DOHH2 (cell line): Measurements from ENCODE around the gene ARL15.

Source experiments
- H3F3A ChIP-seq: fragments of 200-600 bp; sonication (generic), shearing (Covaris generic); 2 replicates; pipeline ENCODE4 v1.6.0; 2016; ENCODE audit warnings: antibody characterized with exemption, mild to moderate bottlenecking; ENCODE audit not compliant: control insufficient read depth, insufficient read depth
- H3K27ac ChIP-seq: fragments of 200-600 bp; sonication (generic); 2 replicates; pipeline ENCODE4 v1.5.1; 2014; ENCODE audit warnings: low read depth, mild to moderate bottlenecking, low read length, moderate library complexity
- H3K27me3 ChIP-seq: fragments of 200-600 bp; sonication (generic); 2 replicates; pipeline ENCODE4 v1.6.1; 2014; ENCODE audit warnings: mild to moderate bottlenecking, low read length, mixed read lengths; ENCODE audit not compliant: control insufficient read depth
- H3K36me3 ChIP-seq: fragments of 200-600 bp; sonication (generic); 2 replicates; pipeline ENCODE4 v1.6.1; 2014; ENCODE audit warnings: mild to moderate bottlenecking, low read length, moderate library complexity, mixed read lengths; ENCODE audit not compliant: control insufficient read depth
- H3K4me1 ChIP-seq: fragments of 200-600 bp; sonication (generic); 2 replicates; pipeline ENCODE4 v1.6.1; 2014; ENCODE audit warnings: mild to moderate bottlenecking, low read length, mixed read lengths; ENCODE audit not compliant: control insufficient read depth
- H3K4me2 ChIP-seq: fragments of 200-600 bp; sonication (generic); 2 replicates; pipeline ENCODE4 v1.6.0; 2014; ENCODE audit warnings: mild to moderate bottlenecking, low read length, moderate library complexity
- H3K4me3 ChIP-seq: fragments of 200-600 bp; sonication (generic); 2 replicates; pipeline ENCODE4 v1.5.1; 2014; ENCODE audit warnings: mild to moderate bottlenecking, low read length, mixed read lengths
- H3K79me2 ChIP-seq: fragments of 200-600 bp; sonication (generic); 2 replicates; pipeline ENCODE4 v1.6.1; 2014; ENCODE audit warnings: mild to moderate bottlenecking, low read length, mixed read lengths; ENCODE audit not compliant: control insufficient read depth
- H3K9me2 ChIP-seq: fragments of 200-600 bp; sonication (generic); replicated peaks from 2 replicates; pipeline ENCODE4 v1.6.1; 2014; ENCODE audit warnings: mild to moderate bottlenecking, low read length, mixed read lengths; ENCODE audit not compliant: control insufficient read depth
- H3K9me3 ChIP-seq: fragments of 200-600 bp; sonication (generic); 2 replicates; pipeline ENCODE4 v1.6.1; 2014; ENCODE audit warnings: antibody characterized with exemption, low read length, mixed read lengths; ENCODE audit not compliant: control insufficient read depth, insufficient read depth
- H4K20me1 ChIP-seq: fragments of 200-600 bp; sonication (generic); 2 replicates; pipeline ENCODE4 v1.6.0; 2014; ENCODE audit warnings: low read depth, mild to moderate bottlenecking, antibody characterized with exemption, low read length, moderate library complexity; ENCODE audit not compliant: control insufficient read depth, insufficient read depth
- CTCF ChIP-seq: fragments of 200-600 bp; sonication (generic); IDR thresholded peaks from one replicate; pipeline ENCODE4 v1.5.1; 2014; ENCODE audit warnings: antibody characterized with exemption, mild to moderate bottlenecking, low read depth, low read length; ENCODE audit not compliant: poor library complexity, severe bottlenecking
- EZH2phosphoT487 ChIP-seq: fragments of 200-600 bp; sonication (generic); IDR thresholded peaks from 2 replicates; pipeline ENCODE4 v1.6.1; 2017; ENCODE audit warnings: borderline replicate concordance, mild to moderate bottlenecking, antibody characterized with exemption, low read length, moderate library complexity, mixed read lengths

The ARL15 gene

DNA sequence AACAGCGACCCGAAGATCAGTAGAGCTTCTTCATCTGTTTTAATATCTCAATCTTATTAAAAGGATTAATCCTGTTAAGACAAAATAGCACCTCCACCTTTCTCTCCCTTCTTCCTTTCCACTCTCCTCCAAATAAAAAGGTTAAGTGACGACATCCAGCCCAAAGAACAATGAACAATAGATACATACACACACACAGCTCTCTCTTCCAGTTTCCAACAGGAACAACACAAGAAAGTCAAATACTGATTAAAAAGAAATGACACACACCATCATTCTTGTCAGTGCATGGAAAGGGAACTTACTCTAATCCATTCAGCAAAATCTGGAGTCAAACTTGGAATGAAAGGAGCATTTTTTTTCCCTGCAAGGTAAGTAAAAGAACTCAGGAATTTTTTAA, 2.8 kb downstream of the ARL15 start:
- no peak overlapping the region for H3K4me3 ChIP-seq
- 0 out of 2 replicates have a peak, but pooled peaks cover 2% of the 10 kb centered on the region for H3K36me3 ChIP-seq
- H3K79me2 ChIP-seq = peaks cover 24% of the 10 kb centered on the region
- no peak overlapping the region for H3K27ac ChIP-seq
- H3K9me2 ChIP-seq = no peaks in the 10 kb centered on the region
- no peaks in the 10 kb centered on the region; the same call in 1 of the 2 replicates for H3K27me3 ChIP-seq
- no peaks in the 10 kb centered on the region for H4K20me1 ChIP-seq
- no peak overlapping the region for H3K4me2 ChIP-seq
- TF ChIP-seq EZH2phosphoT487 (no peak), CTCF (no peak)
- H3K9me3 ChIP-seq = no peaks in the 10 kb centered on the region
- no peaks in the 10 kb centered on the region for H3F3A ChIP-seq
- H3K4me1 ChIP-seq = peaks cover 18% of the 10 kb centered on the region

- H3K27ac ChIP-seq = no peak overlapping the region
- peaks cover 24% of the 10 kb centered on the region for H3K79me2 ChIP-seq
- 0 out of 2 replicates have a peak, but pooled peaks cover 2% of the 10 kb centered on the region for H3K36me3 ChIP-seq
- no peaks in the 10 kb centered on the region for H3K9me2 ChIP-seq
- H3K27me3 ChIP-seq = no peaks in the 10 kb centered on the region; the same call in 1 of the 2 replicates
- peaks cover 18% of the 10 kb centered on the region for H3K4me1 ChIP-seq
- no peak overlapping the region for H3K4me3 ChIP-seq
- TF ChIP-seq EZH2phosphoT487 = no peak
- TF ChIP-seq CTCF = no peak
- H3K9me3 ChIP-seq = no peaks in the 10 kb centered on the region
- no peaks in the 10 kb centered on the region for H4K20me1 ChIP-seq
- no peak overlapping the region for H3K4me2 ChIP-seq
- H3F3A ChIP-seq = no peaks in the 10 kb centered on the region
Observed at GRCh38 chr5:54306893-54307292, 3.5 kb downstream of the ARL15 start.

- H3K27me3 ChIP-seq = no peaks in the 10 kb centered on the region; the same call in 1 of the 2 replicates
- H3K4me1 ChIP-seq = peaks cover 8% of the 10 kb centered on the region
- H3K4me2 ChIP-seq = no peak overlapping the region
- H3K79me2 ChIP-seq = peaks cover 24% of the 10 kb centered on the region
- 0 out of 2 replicates have a peak, but pooled peaks cover 2% of the 10 kb centered on the region for H3K36me3 ChIP-seq
- no peaks in the 10 kb centered on the region for H3K9me3 ChIP-seq
- TF ChIP-seq EZH2phosphoT487 (no peak), CTCF (no peak)
- H3K9me2 ChIP-seq = no peaks in the 10 kb centered on the region
- no peaks in the 10 kb centered on the region for H3F3A ChIP-seq
- H3K27ac ChIP-seq = no peak overlapping the region
- H3K4me3 ChIP-seq = no peak overlapping the region
- H4K20me1 ChIP-seq = no peaks in the 10 kb centered on the region
Observed at GRCh38 chr5:54305737-54306136, 4.6 kb downstream of the ARL15 start.
